LNCaP clone FGC (cell line): Measurements from ENCODE around the gene STPG3.

Experiments used
- DNase-seq: peaks from one replicate; pipeline ENCODE4 v3.0.0-alpha.2; 2011; ENCODE audit warnings: low read depth
- H3K4me3 ChIP-seq: 2 replicates; pipeline ENCODE4 v1.5.1; 2011; ENCODE audit warnings: mild to moderate bottlenecking, low read depth, low read length, control low read depth
- CTCF ChIP-seq: IDR thresholded peaks from 2 replicates; pipeline ENCODE4 v1.5.1; 2012; ENCODE audit warnings: mild to moderate bottlenecking; ENCODE audit not compliant: control insufficient read depth, insufficient read depth; ENCODE audit errors: extremely low read depth

STPG3 gene

DNA sequence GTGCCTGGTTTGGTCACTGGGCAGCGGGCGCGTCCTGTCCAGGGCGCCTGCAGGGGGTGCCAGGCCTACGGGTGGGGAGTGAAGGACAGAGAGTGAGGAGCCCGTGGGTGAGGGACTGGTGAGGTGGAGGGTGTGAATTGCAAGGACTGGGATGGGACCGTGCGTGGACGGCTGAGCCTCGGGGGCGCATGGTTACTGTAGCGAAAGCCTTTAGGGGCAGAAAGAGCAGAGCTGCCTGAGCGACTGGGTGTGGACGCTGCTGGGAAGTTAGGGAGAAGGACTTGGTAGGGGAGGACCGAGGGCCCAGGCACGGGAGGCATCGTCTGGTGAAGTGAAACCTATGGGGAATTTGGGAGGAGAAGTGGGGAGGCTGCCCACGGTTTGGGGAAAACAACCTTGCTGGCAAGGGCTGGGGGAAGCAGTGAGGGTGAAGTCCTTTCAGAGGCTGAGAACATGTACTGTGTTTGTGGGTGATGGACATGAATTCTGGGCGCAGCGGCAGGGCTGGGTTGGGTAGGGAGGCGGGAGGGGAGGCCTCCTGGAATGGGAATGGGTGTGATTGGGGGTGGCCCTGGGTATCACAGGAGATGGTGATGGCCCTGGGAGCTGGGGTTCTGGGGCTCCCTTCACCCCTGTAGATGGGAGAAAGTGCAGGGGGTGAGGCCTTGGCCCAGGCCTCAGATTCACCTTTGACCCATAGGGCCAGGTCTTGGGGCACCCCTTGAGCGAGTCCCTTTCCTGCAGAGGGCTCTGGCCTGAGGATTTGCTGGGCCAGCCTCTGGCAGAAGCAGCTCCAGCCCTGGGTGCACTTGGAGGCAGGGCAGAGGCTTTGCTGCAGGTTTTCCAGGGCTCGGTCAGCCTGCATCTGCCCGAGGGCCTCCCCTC, 24.7 kb downstream of the STPG3 start:
- DNase-seq, result no peak
- no peak overlapping the region for H3K4me3 ChIP-seq

DNA sequence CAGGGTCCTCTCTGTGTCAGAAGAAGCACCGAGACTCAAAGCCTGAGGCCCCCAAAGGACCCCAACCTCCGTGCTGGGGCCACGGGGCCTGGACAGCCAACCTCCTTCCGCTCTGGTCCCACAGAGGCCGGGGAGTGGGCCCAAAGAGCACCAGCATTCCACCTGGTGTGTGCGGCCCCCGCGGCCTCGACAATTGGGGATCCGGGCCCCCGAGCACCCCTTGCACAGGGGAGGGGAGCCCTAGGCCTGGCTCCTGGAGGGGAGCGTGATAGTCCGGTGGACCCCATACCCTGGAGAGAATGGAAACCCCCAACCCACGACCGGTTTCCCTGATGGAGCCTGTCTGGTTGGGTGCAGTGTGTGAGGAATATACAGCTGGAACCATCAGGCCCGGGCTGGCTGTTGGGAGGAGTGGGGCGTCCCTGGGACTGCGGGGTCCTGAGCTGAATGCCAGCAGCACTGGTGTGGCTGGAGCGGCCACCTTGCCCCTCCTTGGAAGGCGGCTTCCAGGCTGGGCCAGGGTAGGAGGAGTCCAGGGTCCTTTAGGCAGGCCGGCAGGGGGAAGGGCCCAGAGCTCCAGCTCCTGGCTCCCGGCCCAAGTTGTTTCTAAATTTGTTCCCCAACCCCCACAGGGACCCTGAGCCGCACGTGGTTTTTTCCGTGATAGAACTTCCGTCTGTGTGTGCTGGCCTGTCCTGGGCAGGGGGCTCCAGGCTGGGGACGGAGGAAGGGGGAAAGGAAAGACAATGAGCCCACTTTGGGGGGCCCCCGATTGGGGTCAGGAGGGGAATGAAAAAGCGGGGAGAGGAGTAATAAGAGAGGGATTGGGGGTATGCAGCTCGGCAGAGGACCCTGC, 25.6 kb downstream of the STPG3 start:
- DNase-seq, result no peak
- no peak for TF ChIP-seq CTCF
- H3K4me3 ChIP-seq, result no peak overlapping the region

More for the DNA sequence above, 24.7 kb downstream of the STPG3 start:
- no peak for TF ChIP-seq CTCF

GRCh38 chr9:137277329-137278041, 26.4 kb downstream of the STPG3 start, which contains the start of gene TOR4A:
Gene TOR4A, plus strand, starts transcription at chr9:137277726. Its CDS starts 964 bp downstream, at chr9:137278690.
- DNase-seq, result no peak
- no peak for TF ChIP-seq CTCF
- no peak within 1 kb of the TSS for H3K4me3 ChIP-seq

DNA sequence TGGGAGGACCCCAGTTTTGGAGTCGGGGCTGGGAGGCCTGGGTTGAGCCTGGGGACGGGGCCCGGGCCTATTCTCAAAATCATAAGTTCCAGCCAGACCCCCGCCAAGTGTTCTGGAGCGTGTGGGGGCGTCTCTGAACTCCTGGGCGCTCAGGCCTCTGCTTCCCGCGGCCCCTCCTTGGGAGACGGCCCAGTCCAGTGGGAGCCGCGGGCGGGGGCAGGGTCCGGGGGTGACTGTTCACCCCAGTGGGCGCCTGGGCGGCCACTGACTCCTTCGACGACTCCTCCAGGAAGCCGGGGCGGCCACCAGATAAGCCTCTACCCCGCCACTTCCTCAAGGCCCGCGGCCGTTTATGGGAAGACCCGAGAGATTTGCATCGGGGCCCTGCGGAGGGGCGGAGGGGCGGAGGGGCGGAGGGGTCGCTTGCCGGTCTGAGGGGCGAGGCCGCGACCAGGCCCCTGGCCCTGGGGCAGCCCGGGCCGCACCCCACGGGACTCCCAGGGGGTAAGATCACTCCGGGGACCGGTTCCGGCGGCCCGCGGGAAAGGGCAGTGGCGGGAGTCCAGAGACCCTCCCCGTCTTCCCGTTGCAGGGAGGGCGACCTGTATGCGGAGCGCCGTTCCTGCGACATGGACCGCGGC, 27.1 kb downstream of the STPG3 start:
- no peak for DNase-seq
- TF ChIP-seq CTCF, result no peak

GRCh38 chr9:137278721-137279711, 27.9 kb downstream of the STPG3 start:
- DNase-seq, result no peak
- H3K4me3 ChIP-seq, result no peak overlapping the region
- TF ChIP-seq CTCF, result no peak

More for the DNA sequence above, 27.1 kb downstream of the STPG3 start:
- H3K4me3 ChIP-seq, result no peak overlapping the region
